Esophagus mucosa (tissue), 1 donor: ENCODE results near the gene LDHD. TPM values are rescaled to one million over a fixed set of nuclear protein-coding genes. Genes with fewer than 3 reads are reported as not detected.
A peak's percentile ranks its signal among the peaks of the same experiment; 100 is the strongest.
"Not testable (repeated sequence)": the region's sequence is repeated elsewhere in the genome, so short reads cannot be mapped to it uniquely, and the experiment has no call there.

Source experiments
- ATAC-seq: fragments of 200-7000 bp; cut with Tn5 transposase; one replicate; pipeline ENCODE4 v1.9.1; 2020
- total RNA-seq: library from RNA; stranded (reverse); gene quantifications from one replicate; pipeline ENCODE4 v1.2.4, GENCODE V29; 2023
- donor health status: DM: yes; HTN: yes; CAD: no.

The LDHD gene
- total RNA-seq = 9.2 TPM

DNA sequence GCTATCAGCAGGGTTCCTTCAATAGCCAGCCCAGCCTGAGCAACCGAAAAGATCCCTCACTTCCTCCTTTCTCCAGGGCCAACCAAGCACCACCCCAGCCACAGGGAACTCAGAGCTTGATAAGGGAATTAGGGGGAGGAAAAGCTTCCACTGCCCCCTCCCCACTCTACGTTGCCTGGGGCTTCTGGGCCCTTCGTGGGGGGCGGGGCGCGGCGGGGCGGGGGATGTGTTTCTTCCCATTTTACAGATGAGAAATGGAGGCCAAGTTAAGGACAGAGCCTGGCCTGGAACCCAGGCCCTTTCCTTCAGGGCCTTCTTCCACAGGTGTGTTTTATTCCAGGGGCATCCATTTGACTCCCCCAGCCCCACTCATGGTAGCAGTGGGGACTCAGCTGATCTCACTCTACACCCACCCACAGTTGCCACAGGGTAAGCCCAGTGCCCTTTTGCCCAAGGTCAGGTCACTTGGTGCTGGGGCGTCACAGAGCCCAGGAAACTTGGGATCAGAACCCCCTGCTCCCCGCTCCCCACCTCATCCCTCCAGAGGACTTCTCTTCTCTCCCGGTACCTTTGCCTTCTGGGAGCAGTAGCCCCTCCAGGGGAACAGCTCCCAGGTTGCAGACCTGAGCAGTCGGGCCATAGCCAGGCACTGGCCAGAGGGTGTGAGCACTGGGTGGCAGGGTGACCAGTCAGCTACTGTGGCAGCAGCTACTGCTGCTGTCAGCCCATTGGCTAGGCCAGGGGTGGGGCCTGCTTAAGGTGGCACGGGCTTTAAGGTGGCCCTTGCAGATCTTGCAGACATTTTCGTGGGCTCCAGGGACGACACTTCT lies at the start of gene LDHD:
Gene LDHD (minus strand): TSS at position 700 of the 830 bp plus-strand sequence. CDS start 60 bp downstream, at position 640.
- ATAC-seq = peak; percentile 87

DNA sequence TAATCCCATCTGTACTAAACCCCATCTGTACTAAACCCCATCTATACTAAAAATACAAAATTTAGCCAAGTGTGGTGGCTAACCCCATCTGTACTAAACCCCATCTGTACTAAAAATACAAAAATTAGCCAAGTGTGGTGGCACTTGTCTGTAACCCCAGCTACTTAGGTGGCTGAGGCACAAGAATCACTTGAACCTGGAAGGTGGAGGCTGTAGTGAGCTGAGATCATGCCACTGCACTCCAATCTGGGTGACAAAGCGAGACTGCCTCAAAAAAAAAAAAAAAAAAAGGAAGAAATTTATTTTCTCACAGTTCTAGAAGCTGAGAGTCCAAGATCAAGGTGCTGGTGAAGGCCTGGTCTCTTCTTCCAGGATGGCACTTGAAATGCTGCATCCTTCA lies 43.8 kb upstream of the LDHD start:
- ATAC-seq = no peak

DNA sequence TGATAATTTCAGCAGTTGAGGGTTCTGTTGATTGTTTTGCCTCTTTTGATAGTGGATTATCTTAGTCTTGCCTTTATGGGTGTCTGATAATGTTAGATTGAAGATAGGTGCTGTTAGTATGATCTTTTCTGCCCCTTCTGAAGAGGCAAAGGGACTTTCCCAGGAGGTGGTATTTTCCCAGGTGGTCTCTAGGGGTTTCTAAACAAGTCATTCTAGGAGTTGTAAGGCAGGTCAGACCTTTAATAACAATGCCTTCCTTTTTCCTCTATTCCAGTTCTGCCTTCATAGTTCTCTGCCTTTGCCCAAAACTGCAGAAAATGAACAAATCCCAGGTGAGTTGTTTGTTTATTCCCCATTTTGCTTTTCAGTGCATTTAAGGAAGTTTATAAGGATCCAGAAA lies 36.1 kb upstream of the LDHD start:
- ATAC-seq = no peak

DNA sequence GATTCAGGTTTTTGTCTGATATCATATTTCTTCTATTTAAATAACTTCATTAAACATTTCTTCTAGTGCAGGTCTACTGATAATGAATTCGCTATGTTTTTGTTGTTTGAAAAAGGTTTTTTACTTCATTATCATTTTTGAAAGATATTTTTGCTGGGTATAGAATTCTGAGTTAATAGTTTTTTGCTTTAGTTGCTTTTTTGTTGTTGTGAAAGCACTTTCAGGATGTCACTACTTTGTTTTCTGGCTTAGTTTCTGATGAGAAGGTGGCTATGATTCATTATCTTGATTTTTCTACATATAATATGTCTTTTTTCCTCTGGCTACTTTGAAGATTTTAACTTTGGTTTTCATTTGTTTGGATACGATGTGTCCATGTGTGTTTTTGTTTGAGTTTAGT lies 35.2 kb upstream of the LDHD start:
- no peak for ATAC-seq

DNA sequence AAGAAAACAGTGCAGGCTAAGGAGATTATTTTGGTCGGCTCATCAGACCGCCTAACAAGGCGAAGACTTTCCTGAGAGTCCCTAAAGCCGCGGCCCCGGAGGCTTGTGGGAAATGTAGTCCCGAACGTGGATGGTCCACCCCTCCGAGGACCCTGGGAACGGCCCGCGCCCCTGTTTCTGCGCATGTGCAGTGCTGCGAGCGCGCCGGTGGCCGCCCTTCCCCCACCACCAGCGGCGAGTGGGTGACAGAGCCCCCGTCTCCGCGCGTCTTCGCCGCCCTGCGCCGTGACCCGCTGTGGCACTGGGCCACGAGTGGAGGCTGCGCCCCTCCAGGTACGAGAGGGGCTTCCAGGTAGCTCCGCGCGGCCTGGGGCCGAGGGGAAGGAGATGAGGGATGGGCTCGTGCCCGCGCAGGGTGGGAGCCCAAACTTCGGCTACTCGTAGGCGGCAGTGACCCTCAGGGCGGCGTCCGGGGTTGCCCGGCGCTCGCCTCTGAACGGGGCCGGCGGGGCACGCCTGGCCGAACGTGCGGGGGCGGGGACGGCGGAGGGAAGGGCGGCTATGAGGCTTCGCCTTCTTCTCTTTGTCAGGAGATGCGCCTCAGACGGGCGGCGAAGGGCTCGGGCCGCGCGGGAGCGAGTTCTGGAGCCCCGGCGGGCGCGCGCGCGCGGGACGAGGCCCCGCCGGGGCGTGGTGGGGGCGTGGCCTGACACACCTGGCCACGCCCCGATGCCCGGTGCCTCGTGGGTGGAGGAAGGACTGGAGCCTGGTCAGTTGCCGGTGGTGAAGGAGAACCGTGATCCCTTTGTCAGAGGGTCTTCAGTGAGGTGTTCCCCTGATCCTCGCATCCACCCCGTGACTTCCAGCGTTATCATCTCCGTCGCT lies 32.0 kb upstream of the LDHD start, which contains the start of gene ZFP1:
Gene ZFP1 (plus strand): TSS at position 214 of the 885 bp plus-strand sequence. CDS start 4,428 bp downstream, outside the sequence.
- ATAC-seq = peak; percentile 96

DNA sequence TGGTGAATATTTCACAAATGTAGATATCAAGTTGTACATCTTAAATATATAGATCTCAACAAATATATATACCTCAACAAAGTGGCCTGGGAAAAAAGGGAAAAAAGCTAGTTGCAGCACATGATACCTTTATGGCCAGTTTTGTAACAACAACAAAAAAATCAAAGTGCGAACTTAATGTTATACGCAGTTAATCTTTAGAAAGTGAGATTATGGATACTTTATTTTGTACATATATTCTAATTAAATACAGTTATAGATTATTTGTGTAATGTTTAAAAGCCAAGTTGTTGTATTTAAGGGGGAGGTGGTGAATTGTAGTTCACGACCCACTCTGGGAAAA lies 31.4 kb upstream of the LDHD start:
- ATAC-seq = no peak

DNA sequence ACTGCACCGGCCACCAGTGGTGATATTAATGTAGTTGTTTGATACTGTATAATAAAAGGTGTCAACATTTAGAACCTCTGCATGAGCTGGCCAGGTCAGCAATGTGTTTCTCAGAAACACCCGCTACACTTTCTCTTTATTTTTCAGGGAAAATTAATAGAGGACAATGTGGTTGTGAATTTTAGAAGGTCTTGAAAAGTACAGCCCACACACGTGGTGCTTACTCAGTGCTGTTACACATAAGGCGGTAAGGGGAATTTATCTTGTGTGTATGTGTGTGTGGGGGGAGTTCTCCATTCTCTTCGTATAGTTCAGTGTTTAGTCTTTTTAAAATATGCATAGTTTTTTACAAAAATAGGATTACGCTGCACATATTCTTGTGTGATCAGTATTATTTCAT lies 27.4 kb upstream of the LDHD start:
- no peak for ATAC-seq

DNA sequence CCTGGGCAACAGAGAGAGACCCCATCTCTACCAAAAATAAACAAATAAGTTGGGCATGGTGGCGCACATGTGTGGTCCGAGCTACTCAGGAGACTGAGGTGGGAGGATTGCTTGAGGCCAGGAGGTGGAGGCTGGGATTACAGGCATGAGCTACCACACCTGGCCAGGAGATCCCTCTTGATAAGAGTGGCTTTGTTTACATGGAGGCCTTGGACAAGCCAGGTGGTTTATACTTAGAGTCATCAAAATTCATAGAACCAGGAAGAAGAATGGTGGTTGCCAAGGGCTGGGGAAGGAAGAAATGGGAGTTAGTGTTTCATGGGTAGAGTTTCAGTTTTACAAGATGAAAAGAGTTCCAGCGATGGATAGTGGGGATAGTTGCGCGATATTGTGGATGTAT lies 22.9 kb upstream of the LDHD start:
- ATAC-seq = no peak

DNA sequence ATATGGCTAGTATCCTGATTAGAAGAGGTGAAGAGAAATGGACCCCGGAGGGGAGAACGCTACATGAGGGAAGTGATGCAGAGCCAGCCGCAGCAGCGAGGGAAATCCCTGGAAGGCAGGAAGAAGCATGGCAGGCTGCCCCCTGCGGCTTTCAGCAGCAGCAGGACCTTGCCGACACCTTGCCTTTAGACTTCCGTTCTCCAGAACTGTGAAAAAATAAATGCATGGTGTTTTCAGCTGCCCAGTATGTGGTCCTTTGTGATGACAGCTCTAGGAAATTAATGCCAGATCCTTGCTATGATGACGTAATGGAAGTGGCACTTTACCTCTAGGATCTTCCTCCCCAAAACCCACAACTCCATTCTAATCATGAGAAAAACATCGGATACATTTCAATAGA lies 22.1 kb upstream of the LDHD start:
- no peak for ATAC-seq

DNA sequence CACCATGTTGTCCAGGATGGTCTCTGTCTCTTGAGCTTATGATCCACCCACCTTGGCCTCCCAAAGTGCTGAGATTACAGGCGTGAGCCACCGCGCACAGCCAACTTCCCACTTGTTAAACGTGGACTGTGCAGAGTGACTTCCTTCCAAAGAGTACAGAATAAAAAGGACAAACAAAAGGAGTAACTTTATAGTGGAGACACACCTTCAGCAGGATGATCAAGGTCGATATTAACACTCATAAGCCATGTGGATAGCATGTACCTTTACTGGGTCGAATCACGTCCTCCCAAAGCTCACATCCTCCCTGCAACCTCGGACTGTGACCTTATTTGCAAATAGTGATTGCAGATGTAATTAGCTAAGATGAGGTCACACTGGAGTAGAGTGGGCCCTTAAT lies 21.7 kb upstream of the LDHD start:
- ATAC-seq = no peak

DNA sequence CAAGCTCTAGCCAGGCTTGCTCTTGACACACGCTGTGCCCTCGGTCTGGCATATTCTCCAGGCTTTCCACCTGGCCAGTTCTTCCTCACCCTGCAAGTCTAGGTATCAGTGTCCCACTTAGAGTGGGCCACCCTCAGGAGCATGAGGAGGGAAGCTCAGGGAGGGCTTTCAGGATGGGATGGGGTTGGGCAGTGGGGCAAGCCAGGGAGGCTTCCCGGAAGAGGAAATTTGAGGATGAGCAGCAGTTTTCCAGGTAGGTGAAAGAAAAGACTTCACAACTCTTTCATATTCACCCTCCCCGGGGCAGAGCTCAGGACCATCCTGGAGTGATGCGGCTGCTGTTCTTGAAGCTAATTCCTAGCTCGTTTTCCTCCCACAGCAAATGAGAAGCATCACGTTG lies 14.5 kb upstream of the LDHD start:
- no peak for ATAC-seq

DNA sequence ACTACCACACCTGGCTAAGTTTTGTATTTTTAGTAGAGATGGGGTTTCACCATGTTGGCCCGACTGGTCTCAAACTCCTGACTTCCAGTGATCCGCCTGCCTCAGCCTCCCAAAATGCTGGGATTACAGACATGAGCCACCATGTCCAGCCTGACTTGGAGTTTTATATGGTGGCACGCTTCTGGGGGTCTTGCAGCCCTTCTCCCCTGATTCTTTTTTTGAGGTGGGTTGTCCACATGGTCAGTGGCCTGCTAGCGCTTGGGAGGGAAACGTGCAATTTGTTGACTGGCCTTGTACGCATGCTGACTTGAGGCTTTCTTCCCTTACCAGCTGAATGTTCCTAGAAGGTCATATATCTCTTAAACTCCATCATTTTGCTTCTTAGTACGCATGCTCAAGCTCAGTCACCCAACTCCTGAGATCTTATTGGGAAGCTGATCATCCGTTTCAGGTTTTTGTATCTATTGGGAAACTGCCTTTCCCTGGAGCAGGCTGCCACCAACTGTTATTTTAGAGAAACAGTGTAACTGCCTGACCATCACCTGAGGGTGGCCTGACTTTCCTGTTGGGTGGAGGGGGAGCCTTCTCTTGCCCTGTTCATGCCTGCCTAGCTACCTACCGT lies 13.7 kb upstream of the LDHD start:
- ATAC-seq = peak; percentile 29

DNA sequence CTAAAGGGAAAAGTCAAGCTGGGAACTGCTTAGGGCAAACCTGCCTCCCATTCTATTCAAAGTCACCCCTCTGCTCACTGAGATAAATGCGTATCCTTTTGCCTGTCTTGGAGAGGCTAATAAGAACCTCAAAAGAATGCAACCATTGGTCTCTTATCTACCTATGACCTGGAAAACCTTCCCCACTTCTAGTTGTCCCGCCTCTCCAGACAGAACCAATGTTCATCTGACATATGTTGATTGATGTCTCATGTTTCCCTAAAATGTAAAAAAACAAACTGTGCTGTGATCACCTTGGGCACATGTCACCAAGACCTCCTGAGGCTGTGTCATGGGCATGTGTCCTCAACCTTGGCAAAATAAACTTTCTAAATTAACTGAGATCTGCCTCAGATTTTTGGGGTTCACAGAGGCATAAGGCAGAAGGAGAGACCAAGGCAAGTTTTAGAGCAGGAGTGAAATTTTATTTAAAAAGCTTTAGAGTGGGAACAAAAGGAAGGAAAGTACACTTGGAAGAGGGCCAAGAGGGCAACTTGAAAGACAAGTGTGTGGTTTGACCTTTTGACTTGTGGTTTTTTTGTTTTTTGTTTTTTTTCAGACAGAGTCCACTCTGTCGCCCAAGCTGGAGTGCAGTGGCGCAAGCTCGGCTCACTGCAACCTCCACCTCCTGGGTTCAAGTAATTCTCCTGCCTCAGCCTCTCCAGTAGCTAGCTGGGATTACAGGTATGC lies 13.0 kb upstream of the LDHD start:
- not testable (repeated sequence) for ATAC-seq

DNA sequence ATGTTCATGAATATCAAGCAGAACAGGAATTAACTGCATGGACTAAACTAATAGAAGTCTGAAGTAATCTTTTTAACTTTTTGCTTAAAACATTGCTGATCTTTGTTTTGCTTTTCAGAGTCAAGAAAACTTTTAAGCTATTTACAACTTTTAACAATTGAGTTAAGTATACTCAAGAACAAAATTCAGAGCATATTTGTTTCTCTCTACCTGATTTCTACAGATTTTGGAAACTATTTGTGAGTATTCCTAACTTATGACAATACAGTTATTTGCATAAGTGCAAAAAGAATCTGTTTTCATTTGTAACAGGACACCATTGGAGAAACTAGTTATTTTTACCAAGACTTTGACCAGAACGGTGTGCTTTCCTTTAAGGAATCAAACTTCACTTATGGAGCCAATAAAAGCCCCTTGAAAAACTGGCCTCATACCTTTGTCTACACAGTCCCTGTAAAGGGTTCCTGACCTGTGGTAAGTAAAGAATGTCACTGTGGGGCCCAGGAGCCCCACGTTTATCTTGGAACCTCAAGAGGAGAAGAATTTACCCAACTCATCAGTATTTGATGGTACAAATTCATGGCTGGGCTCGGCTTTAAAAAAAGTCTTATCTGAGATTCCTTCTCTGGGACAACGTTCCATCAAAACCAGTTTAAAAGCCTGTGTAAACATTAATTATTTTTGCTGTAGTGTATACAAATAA lies 11.3 kb upstream of the LDHD start:
- ATAC-seq = no peak

DNA sequence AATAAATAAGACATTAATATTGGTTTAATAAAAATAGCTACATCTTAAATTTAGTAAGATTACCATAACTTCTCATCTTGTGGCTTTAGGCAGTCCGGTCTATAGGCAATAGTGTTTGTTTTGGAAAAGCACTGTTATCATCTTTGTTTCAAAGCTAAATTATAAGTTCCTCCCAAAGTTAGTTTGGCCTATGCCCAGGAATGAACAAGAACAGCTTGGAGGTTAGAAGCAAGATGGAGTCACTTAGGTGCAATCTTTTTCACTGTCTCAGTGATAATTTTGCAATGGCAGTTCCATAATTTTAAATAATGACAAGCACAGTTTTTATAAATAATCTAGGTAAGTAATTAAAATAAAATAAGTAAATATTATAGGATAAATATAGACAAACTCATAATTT lies 6.0 kb upstream of the LDHD start:
- no peak for ATAC-seq

DNA sequence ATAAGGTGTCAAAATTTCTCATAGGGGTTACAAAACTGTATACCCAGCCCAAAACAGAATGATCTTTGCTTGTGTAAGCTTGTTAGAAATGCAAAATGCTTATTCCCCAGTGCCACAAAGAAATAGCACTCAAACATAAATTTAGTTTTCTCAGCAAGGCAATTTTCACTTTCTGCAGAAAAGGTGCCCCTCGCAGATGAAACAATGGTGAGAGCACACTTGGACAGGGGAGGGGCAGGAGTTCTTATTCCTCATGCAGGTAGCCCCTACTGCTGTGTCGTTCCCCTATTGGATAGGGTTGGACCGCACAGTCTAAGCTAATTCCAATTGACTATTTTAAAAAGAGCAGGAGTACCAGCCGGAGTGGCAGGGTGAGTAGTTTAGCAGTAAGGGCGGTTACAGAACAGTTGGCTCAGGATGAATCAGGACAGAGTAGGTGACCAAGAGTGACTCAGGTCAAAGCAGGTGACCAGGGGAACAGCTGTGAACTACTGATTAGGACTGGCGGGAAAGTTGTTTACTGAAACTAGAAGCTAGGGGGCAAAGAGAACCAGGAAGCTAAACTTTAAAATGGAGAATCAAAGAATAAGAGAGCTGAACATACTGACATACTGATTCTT lies 5.5 kb upstream of the LDHD start:
- no peak for ATAC-seq

DNA sequence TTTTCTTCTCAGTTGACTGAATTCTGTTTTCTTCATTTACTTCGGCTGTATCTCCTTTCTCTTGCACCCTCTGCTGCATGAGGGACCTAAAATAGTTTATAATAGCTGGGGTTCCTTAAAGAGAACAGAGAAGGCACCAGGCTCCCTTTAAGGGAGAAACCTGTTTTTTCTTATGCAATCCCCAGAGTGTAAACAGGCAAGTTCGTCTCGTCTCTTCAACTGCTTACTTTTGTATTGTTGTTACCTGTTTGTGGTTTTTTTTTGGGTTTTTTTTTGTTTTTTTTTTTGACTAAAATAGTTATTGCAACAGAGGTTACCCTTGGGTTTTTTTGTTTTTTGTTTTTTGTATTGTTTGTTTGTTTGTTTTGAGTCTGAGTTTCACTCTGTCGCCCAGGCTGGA lies 3.7 kb upstream of the LDHD start:
- no peak for ATAC-seq

DNA sequence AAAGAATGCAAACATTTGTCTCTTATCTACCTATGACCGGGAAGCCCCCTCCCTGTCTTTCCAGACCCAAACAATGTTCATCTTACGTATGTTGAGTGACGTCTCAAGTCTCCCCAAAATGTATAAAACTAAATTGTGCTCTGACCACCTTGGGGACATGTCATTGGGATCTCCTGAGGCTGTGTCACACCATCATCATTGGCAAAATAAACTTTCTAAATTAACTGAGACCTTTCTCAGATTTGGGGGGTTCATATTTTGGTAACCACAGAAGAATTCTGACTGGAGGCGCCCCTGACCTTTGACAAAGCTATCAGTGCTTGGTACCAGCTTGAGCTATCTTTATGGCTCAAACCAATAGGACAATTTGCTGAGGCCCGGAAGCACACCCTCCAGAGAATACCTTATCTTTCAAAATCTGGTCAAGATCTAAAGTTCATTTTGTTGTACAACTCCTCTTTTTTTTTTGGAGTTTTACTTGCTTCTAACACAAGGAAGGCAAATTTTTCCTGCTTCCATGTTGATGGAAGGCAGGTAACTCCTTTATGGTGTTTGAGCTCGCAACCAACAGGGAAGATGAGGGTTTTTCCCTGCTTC lies 2.5 kb upstream of the LDHD start:
- no peak for ATAC-seq

DNA sequence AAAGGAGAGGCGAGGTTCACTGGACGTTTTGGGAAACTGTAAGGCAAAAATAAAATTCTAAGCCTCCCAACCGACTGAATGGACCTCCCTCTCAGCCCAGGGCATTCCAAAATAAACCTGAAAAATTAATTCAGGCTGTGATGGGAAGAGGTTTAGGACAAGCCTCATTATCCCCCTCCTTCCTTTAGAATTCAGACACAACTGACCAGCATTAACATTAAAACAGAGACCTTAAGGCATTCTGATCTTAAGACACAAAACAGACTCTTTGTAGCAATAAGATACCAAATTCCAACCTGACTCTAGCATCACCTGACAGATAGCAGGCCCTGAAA lies 298 bp upstream of the LDHD start:
- ATAC-seq = no peak

DNA sequence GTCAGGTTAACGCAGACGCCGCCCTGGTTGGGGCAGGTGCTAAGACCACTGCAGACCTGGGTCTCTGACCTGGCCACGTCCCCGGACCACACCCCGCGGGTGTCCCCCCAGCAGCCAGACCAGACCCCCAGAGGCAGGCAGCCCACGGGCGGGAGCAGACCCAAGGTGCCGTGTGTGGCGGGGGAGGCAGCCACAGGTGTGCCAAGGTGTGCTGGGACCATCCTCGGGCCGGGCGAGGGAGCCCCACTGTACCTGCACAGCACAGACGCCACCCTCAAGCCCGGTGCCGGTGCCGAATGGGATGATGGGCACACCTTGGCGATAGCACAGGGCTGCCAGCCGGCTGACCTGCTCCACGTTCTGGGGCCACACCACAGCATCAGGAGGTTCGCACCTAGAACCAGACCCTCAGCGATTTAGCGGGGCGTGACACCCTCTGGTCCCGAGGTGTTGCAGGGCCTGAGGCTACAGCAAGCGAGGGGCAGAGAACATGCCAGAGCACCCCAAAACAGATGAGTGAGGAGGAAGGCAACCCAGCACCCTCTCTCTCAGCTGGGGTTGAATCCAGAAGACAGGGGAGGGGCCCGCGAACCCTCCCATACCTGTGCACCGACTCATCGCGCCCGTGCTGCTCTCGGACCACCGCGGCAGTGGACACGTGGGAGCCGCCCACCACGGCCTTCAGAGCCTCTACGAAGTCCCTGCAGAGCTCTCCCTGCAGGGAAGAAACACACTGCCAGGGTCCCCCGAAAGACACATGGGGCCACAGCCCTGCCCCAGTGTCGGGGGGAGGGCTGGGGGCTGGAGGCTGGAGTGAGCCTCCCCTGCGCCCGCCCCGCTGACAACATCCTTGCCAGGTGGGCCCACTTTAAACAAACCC lies 1.4 kb downstream of the LDHD start:
- ATAC-seq = no peak
